Measurements from ENCODE around the gene TRIP13.
"Not testable (repeated sequence)": the region's sequence is repeated elsewhere in the genome, so short reads cannot be mapped to it uniquely, and the experiment has no call there.

DNA sequence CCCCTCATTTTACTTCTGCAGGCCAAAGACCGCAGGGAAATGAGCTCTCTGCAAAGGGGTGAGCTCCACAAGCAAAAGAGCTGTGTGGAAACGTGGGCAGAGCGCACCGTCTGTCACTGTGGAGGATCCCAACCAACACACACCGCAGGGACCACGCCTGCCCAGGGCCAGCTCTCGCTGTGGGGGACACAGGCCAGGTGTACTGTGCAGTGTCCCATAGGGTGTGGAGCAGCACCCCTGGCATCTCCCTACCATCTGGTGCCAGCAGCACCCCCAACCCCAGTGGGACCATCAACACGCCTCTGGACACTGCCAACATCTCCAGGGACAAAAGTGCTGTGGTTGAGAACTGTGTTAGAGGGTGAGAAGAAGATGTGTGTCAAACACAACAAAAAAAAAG lies 14.0 kb upstream of the TRIP13 start:
- TF ChIP-seq POLR2A (IDR thresholded peaks at IDR 0.05; ENCODE audit: insufficient read depth in 1 of 2, low read depth in 2 of 2, low read length in 2 of 2); JARID2 (CRISPR knock-in tag; IDR thresholded peaks at IDR 0.05; ENCODE audit: insufficient replicate concordance); ZNF20 (CRISPR knock-in tag; IDR thresholded peaks at IDR 0.05): not testable (repeated sequence)

Data from HepG2 (cell line).